K562 (cell line): ENCODE results near the gene SDCCAG8. TPM values are rescaled to one million over a fixed set of nuclear protein-coding genes. Genes with fewer than 3 reads are reported as not detected.

ENCODE experiments used
- polyA plus RNA-seq, 8 experiments: library from polyadenylated mRNA; depleted of rRNA in 4 of 8; stranded (reverse) in 5 of 8; unstranded in 3 of 8; fragments of >200 nt; fragmentation: Nextera tagmentation in 2 of 8; fragmentation: Illumina TruSeq in 1 of 8; extraction: Ambion mirVana in 2 of 8; extraction: Trizol in 1 of 8; gene quantifications; 2 replicates each; pipeline versions ENCODE4 v1.2.1 to v1.2.3, GENCODE V29; 2011 to 2014; ENCODE audit warnings: inconsistent platforms in 1 of 8, missing spikeins in 1 of 8
- total RNA-seq, 7 experiments: library from RNA; depleted of rRNA in 6 of 7; stranded (reverse); fragments of >200 nt in 6 of 7; fragmentation: Illumina TruSeq in 2 of 7; extraction: Trizol in 2 of 7; gene quantifications; 2 replicates each; pipeline versions ENCODE4 v1.2.1 to v1.2.3, GENCODE V29; 2011 to 2021; ENCODE audit warnings: low replicate concordance in 1 of 7
- TF ChIP-seq, protein P1 (sequence below): fragments of 200-600 bp; sonication (generic); IDR thresholded peaks from one replicate; pipeline ENCODE4 v1.6.1; 2012; ENCODE audit warnings: mild to moderate bottlenecking, low read depth, low read length, inconsistent platforms
- TF ChIP-seq, protein P2 (sequence below): fragments of 450-650 bp; IDR thresholded peaks from 2 replicates; pipeline ENCODE4 v1.6.1; 2016; ENCODE audit warnings: low read depth, mild to moderate bottlenecking, moderate library complexity
- TF ChIP-seq, protein P3 (sequence below): fragments of 250-450 bp; sonication (Bioruptor Pico); IDR thresholded peaks from 2 replicates; pipeline ENCODE4 v1.4.0; 2020; ENCODE audit warnings: borderline replicate concordance
- TF ChIP-seq, protein P4 (sequence below): sonication (generic); formaldehyde crosslinking; IDR thresholded peaks from 2 replicates; pipeline ENCODE4 v1.8.0; 2023; ENCODE audit warnings: mild to moderate bottlenecking, missing genetic modification reagents
- TF ChIP-seq, protein P5 (sequence below): fragments of 250-450 bp; sonication (Bioruptor Pico); IDR thresholded peaks from 2 replicates; pipeline ENCODE4 v1.5.0; 2020; ENCODE audit warnings: mild to moderate bottlenecking, borderline replicate concordance

Gene SDCCAG8
- total and polyA plus RNA-seq, 9 of the 15 experiments (the other 6 are each of a cell fraction or from before 2014, with no cell fraction given), result 17.9 to 36.7 (median 25.4) TPM

DNA sequence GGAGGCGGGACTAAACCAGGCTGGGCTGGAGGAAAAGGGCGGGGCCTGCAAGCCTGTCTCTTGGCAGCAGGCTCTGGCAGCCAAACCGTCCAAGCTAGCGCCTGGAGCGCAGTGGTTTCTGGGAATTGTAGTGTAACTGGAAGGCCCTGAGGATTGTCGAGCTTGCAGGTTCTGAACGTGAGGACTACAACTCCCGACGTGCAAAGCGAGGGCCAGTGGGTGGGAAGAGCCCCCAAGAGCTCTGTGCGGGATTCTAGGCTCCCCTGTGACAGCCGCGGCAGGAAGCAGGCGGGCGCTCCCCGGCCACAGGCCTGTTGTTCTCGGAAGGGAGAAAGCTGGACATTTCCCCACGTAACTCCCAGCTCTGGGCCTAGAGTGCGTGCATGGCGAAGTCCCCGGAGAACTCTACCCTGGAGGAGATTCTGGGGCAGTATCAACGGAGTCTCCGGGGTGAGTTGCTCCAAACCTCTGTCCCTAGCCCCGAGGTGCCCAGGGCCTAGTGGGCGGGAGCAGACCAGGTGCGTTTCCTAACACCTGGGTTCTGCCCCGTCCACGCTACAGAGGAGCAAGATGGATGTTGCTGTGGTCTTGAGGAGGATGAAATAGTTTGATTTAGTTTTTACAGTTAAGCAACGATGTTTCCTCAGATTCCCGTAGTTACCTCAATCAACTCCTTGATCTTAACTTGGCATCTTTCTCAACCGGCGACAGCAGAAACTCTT, at the start of gene SDCCAG8 (continued):
- TF ChIP-seq, protein P1, sequence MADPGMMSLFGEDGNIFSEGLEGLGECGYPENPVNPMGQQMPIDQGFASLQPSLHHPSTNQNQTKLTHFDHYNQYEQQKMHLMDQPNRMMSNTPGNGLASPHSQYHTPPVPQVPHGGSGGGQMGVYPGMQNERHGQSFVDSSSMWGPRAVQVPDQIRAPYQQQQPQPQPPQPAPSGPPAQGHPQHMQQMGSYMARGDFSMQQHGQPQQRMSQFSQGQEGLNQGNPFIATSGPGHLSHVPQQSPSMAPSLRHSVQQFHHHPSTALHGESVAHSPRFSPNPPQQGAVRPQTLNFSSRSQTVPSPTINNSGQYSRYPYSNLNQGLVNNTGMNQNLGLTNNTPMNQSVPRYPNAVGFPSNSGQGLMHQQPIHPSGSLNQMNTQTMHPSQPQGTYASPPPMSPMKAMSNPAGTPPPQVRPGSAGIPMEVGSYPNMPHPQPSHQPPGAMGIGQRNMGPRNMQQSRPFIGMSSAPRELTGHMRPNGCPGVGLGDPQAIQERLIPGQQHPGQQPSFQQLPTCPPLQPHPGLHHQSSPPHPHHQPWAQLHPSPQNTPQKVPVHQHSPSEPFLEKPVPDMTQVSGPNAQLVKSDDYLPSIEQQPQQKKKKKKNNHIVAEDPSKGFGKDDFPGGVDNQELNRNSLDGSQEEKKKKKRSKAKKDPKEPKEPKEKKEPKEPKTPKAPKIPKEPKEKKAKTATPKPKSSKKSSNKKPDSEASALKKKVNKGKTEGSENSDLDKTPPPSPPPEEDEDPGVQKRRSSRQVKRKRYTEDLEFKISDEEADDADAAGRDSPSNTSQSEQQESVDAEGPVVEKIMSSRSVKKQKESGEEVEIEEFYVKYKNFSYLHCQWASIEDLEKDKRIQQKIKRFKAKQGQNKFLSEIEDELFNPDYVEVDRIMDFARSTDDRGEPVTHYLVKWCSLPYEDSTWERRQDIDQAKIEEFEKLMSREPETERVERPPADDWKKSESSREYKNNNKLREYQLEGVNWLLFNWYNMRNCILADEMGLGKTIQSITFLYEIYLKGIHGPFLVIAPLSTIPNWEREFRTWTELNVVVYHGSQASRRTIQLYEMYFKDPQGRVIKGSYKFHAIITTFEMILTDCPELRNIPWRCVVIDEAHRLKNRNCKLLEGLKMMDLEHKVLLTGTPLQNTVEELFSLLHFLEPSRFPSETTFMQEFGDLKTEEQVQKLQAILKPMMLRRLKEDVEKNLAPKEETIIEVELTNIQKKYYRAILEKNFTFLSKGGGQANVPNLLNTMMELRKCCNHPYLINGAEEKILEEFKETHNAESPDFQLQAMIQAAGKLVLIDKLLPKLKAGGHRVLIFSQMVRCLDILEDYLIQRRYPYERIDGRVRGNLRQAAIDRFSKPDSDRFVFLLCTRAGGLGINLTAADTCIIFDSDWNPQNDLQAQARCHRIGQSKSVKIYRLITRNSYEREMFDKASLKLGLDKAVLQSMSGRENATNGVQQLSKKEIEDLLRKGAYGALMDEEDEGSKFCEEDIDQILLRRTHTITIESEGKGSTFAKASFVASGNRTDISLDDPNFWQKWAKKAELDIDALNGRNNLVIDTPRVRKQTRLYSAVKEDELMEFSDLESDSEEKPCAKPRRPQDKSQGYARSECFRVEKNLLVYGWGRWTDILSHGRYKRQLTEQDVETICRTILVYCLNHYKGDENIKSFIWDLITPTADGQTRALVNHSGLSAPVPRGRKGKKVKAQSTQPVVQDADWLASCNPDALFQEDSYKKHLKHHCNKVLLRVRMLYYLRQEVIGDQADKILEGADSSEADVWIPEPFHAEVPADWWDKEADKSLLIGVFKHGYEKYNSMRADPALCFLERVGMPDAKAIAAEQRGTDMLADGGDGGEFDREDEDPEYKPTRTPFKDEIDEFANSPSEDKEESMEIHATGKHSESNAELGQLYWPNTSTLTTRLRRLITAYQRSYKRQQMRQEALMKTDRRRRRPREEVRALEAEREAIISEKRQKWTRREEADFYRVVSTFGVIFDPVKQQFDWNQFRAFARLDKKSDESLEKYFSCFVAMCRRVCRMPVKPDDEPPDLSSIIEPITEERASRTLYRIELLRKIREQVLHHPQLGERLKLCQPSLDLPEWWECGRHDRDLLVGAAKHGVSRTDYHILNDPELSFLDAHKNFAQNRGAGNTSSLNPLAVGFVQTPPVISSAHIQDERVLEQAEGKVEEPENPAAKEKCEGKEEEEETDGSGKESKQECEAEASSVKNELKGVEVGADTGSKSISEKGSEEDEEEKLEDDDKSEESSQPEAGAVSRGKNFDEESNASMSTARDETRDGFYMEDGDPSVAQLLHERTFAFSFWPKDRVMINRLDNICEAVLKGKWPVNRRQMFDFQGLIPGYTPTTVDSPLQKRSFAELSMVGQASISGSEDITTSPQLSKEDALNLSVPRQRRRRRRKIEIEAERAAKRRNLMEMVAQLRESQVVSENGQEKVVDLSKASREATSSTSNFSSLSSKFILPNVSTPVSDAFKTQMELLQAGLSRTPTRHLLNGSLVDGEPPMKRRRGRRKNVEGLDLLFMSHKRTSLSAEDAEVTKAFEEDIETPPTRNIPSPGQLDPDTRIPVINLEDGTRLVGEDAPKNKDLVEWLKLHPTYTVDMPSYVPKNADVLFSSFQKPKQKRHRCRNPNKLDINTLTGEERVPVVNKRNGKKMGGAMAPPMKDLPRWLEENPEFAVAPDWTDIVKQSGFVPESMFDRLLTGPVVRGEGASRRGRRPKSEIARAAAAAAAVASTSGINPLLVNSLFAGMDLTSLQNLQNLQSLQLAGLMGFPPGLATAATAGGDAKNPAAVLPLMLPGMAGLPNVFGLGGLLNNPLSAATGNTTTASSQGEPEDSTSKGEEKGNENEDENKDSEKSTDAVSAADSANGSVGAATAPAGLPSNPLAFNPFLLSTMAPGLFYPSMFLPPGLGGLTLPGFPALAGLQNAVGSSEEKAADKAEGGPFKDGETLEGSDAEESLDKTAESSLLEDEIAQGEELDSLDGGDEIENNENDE, result peak; percentile 10
- TF ChIP-seq, protein P2, sequence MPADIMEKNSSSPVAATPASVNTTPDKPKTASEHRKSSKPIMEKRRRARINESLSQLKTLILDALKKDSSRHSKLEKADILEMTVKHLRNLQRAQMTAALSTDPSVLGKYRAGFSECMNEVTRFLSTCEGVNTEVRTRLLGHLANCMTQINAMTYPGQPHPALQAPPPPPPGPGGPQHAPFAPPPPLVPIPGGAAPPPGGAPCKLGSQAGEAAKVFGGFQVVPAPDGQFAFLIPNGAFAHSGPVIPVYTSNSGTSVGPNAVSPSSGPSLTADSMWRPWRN, result peak; percentile 15; the same call in 1 of the 2 replicates
- TF ChIP-seq, protein P3, sequence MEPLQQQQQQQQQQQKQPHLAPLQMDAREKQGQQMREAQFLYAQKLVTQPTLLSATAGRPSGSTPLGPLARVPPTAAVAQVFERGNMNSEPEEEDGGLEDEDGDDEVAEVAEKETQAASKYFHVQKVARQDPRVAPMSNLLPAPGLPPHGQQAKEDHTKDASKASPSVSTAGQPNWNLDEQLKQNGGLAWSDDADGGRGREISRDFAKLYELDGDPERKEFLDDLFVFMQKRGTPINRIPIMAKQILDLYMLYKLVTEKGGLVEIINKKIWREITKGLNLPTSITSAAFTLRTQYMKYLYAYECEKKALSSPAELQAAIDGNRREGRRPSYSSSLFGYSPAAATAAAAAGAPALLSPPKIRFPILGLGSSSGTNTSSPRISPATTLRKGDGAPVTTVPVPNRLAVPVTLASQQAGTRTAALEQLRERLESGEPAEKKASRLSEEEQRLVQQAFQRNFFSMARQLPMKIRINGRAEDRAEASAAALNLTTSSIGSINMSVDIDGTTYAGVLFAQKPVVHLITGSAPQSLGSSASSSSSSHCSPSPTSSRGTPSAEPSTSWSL (CRISPR knock-in tag), result peak; percentile 87; the same call in 1 of the 2 replicates
- TF ChIP-seq, protein P4, sequence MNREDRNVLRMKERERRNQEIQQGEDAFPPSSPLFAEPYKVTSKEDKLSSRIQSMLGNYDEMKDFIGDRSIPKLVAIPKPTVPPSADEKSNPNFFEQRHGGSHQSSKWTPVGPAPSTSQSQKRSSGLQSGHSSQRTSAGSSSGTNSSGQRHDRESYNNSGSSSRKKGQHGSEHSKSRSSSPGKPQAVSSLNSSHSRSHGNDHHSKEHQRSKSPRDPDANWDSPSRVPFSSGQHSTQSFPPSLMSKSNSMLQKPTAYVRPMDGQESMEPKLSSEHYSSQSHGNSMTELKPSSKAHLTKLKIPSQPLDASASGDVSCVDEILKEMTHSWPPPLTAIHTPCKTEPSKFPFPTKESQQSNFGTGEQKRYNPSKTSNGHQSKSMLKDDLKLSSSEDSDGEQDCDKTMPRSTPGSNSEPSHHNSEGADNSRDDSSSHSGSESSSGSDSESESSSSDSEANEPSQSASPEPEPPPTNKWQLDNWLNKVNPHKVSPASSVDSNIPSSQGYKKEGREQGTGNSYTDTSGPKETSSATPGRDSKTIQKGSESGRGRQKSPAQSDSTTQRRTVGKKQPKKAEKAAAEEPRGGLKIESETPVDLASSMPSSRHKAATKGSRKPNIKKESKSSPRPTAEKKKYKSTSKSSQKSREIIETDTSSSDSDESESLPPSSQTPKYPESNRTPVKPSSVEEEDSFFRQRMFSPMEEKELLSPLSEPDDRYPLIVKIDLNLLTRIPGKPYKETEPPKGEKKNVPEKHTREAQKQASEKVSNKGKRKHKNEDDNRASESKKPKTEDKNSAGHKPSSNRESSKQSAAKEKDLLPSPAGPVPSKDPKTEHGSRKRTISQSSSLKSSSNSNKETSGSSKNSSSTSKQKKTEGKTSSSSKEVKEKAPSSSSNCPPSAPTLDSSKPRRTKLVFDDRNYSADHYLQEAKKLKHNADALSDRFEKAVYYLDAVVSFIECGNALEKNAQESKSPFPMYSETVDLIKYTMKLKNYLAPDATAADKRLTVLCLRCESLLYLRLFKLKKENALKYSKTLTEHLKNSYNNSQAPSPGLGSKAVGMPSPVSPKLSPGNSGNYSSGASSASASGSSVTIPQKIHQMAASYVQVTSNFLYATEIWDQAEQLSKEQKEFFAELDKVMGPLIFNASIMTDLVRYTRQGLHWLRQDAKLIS (CRISPR knock-in tag), result no peak
- TF ChIP-seq, protein P5, sequence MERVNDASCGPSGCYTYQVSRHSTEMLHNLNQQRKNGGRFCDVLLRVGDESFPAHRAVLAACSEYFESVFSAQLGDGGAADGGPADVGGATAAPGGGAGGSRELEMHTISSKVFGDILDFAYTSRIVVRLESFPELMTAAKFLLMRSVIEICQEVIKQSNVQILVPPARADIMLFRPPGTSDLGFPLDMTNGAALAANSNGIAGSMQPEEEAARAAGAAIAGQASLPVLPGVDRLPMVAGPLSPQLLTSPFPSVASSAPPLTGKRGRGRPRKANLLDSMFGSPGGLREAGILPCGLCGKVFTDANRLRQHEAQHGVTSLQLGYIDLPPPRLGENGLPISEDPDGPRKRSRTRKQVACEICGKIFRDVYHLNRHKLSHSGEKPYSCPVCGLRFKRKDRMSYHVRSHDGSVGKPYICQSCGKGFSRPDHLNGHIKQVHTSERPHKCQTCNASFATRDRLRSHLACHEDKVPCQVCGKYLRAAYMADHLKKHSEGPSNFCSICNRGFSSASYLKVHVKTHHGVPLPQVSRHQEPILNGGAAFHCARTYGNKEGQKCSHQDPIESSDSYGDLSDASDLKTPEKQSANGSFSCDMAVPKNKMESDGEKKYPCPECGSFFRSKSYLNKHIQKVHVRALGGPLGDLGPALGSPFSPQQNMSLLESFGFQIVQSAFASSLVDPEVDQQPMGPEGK, result 0 out of 2 replicates have a peak, but pooled peaks have one; percentile 61
